Measurements from ENCODE around the gene ARID1B. TPM values are rescaled to one million over a fixed set of nuclear protein-coding genes. Genes with fewer than 3 reads are reported as not detected.
A peak's percentile ranks its signal among the peaks of the same experiment; 100 is the strongest.

The ARID1B gene
- total and polyA plus RNA-seq, 2 donors (not counting 1 experiment from before 2014, with no cell fraction given): 47.2 to 280 TPM

DNA sequence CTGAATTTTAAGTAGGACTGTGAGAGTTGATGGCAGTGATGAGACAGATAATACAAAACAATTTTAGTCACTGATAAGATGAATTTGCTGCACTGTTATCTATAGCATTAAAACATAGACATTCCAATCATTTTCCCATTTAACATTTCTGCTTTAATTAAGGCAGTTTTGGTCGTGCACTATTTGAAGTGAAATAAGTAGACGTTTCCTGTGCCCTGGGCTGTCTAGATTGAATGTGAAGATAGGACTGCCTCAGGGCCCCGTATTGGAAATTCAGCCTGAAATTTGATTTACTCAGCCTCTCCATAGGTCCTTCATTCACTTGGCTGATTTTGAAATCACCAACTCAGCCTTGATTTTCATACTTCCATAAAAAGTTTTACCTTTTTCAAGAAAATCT, 48.3 kb downstream of the ARID1B start:
- ChIA-PET POLR2A (interaction anchor here (0.6 kb wide), 1 partner anchor 31 kb away, joined by 13 read pairs; no protein-coding TSS in a partner anchor), CTCF (interaction anchor here (0.6 kb wide), 1 partner anchor 1549 kb away, joined by 3 read pairs; no protein-coding TSS in a partner anchor)
- peaks cover 79% of the 10 kb centered on the region for H3K4me1 Mint-ChIP-seq
- Histone ChIP-seq H3K9ac (ENCODE audit: low read length) (no peak overlapping the region), H3K9me3 (ENCODE audit: control extremely low read depth in 1 of 3, control insufficient read depth in 2 of 3, insufficient read depth in 1 of 3, low read length in 2 of 3) (no peaks in the 10 kb centered on the region), H3K27ac (ENCODE audit: low read length in 2 of 2) (peak overlapping the region in 1 of 2 donors; percentile 37), H4K20me1 (ENCODE audit: control insufficient read depth, insufficient read depth, low read length, poor library complexity, severe bottlenecking) (peaks cover 57% of the 10 kb centered on the region), H3K79me2 (ENCODE audit: control insufficient read depth, insufficient read depth, low read length) (peaks cover 97% of the 10 kb centered on the region), H3K27me3 (replicated peaks in 1 of 4; ENCODE audit: control extremely low read depth in 1 of 4, control insufficient read depth in 3 of 4, insufficient read depth in 4 of 4, low read length in 3 of 4) (no peaks in the 10 kb centered on the region), H3K4me1 (ENCODE audit: control insufficient read depth in 2 of 2, insufficient read depth in 2 of 2, low read length in 2 of 2) (peaks cover 54 to 57% of the 10 kb centered on the region in 2 donors), H3K4me3 (ENCODE audit: control extremely low read depth in 1 of 5, extremely low read depth in 1 of 5, insufficient read depth in 1 of 5, low read depth in 2 of 5, low read length in 4 of 5) (no peak overlapping the region), H2AFZ (ENCODE audit: insufficient read depth, low read depth, low read length, poor library complexity, severe bottlenecking) (no peak overlapping the region), H3K4me2 (replicated peaks; ENCODE audit: low read depth, low read length, poor library complexity, severe bottlenecking) (no peak overlapping the region), H3K36me3 (replicated peaks in 1 of 2; ENCODE audit: control extremely low read depth in 1 of 2, control insufficient read depth in 1 of 2, extremely low read depth in 1 of 2, insufficient read depth in 2 of 2, low read length in 1 of 2) (peaks cover 1 to 15% of the 10 kb centered on the region in 2 experiments)
- no peak overlapping the region for H3K4me3 Mint-ChIP-seq
- intact Hi-C loops (cut with micrococcal nuclease): loop anchor here (5.0 kb wide), 1 partner anchor 37 kb away; no protein-coding TSS in a partner anchor
- 42% methylated on average over 2 of the region's 3 CpGs for WGBS (ENCODE audit: insufficient coverage)
- peak overlapping the region; percentile 67 for H3K27ac Mint-ChIP-seq
- no peaks in the 10 kb centered on the region for H3K27me3 Mint-ChIP-seq
- DNase-seq: no peak
- no peaks in the 10 kb centered on the region for H3K9me3 Mint-ChIP-seq (ENCODE audit: insufficient read depth)
- no peak for ATAC-seq (ENCODE audit: low read depth)
- TF ChIP-seq EZH2 (IDR thresholded peaks at IDR 0.05; ENCODE audit: borderline replicate concordance, insufficient read depth, low read depth, low read length, poor library complexity, severe bottlenecking): no peak
- no peak for TF ChIP-seq CTCF (IDR thresholded peaks at IDR 0.05)

GRCh38 chr6:156826290-156826955, 49.2 kb downstream of the ARID1B start:
- H3K79me2 ChIP-seq (ENCODE audit: control insufficient read depth, insufficient read depth, low read length): peaks cover 97% of the 10 kb centered on the region
- DNase-seq (no peak), ATAC-seq (ENCODE audit: low read depth) (no peak)
- TF ChIP-seq CTCF (IDR thresholded peaks at IDR 0.05): no peak
- TF ChIP-seq EZH2 (IDR thresholded peaks at IDR 0.05; ENCODE audit: borderline replicate concordance, insufficient read depth, low read depth, low read length, poor library complexity, severe bottlenecking): no peak
- H3K27me3 Mint-ChIP-seq: no peaks in the 10 kb centered on the region
- H3K9me3 Mint-ChIP-seq (ENCODE audit: insufficient read depth): no peaks in the 10 kb centered on the region
- peak overlapping the region in 1 of 2 donors; percentile 38 for H3K27ac ChIP-seq (ENCODE audit: low read length in 2 of 2)
- peak overlapping the region; percentile 26 for H3K4me3 Mint-ChIP-seq
- H3K4me2 ChIP-seq (replicated peaks; ENCODE audit: low read depth, low read length, poor library complexity, severe bottlenecking): no peak overlapping the region
- H3K36me3 ChIP-seq (replicated peaks in 1 of 2; ENCODE audit: control extremely low read depth in 1 of 2, control insufficient read depth in 1 of 2, extremely low read depth in 1 of 2, insufficient read depth in 2 of 2, low read length in 1 of 2): peaks cover 3 to 22% of the 10 kb centered on the region in 2 experiments
- no peak overlapping the region for H3K4me3 ChIP-seq (ENCODE audit: control extremely low read depth in 1 of 5, extremely low read depth in 1 of 5, insufficient read depth in 1 of 5, low read depth in 2 of 5, low read length in 4 of 5)
- H4K20me1 ChIP-seq (ENCODE audit: control insufficient read depth, insufficient read depth, low read length, poor library complexity, severe bottlenecking): peaks cover 54% of the 10 kb centered on the region
- H2AFZ ChIP-seq (ENCODE audit: insufficient read depth, low read depth, low read length, poor library complexity, severe bottlenecking): no peak overlapping the region
- WGBS (ENCODE audit: insufficient coverage): 91% methylated on average over 6 of the region's 10 CpGs
- H3K27me3 ChIP-seq (replicated peaks in 1 of 4; ENCODE audit: control extremely low read depth in 1 of 4, control insufficient read depth in 3 of 4, insufficient read depth in 4 of 4, low read length in 3 of 4): no peaks in the 10 kb centered on the region
- no peak overlapping the region for H3K9ac ChIP-seq (ENCODE audit: low read length)
- H3K4me1 Mint-ChIP-seq: peaks cover 79% of the 10 kb centered on the region
- ChIA-PET POLR2A (no interaction called here), CTCF (no interaction called here)
- peak overlapping the region; percentile 18 for H3K27ac Mint-ChIP-seq
- peaks cover 47 to 48% of the 10 kb centered on the region in 2 donors for H3K4me1 ChIP-seq (ENCODE audit: control insufficient read depth in 2 of 2, insufficient read depth in 2 of 2, low read length in 2 of 2)
- H3K9me3 ChIP-seq (ENCODE audit: control extremely low read depth in 1 of 3, control insufficient read depth in 2 of 3, insufficient read depth in 1 of 3, low read length in 2 of 3): no peaks in the 10 kb centered on the region
- intact Hi-C loops (cut with micrococcal nuclease): loop anchor here (5.0 kb wide), 1 partner anchor 36 kb away; no protein-coding TSS in a partner anchor
